Suprapubic skin (tissue), 4 donors: ENCODE data around the gene OR2D3.

Experiments
- CTCF ChIP-seq, 2 donors: fragments of 200-600 bp in 1 of 2; fragments of 450-650 bp in 1 of 2; sonication (generic) in 1 of 2; IDR thresholded peaks; one replicate each; pipeline ENCODE4 v1.5.1; 2016 to 2019; ENCODE audit warnings: antibody characterized with exemption in 2 of 2, mild to moderate bottlenecking in 1 of 2, moderate library complexity in 1 of 2
- EP300 ChIP-seq: sonication (generic); formaldehyde crosslinking; IDR thresholded peaks from one replicate; pipeline ENCODE4 v1.6.1; 2017; ENCODE audit warnings: antibody characterized with exemption
- POLR2AphosphoS5 ChIP-seq, 3 donors: sonication (generic); formaldehyde crosslinking; IDR thresholded peaks; one replicate each; pipeline ENCODE4 v1.6.1; 2017; ENCODE audit warnings: antibody characterized with exemption in 3 of 3

GRCh38 chr11:6882751-6883150 is 38.1 kb upstream of the OR2D3 start:
- TF ChIP-seq CTCF (IDR thresholded peaks at IDR 0.05) (no peak), EP300 (no peak), POLR2AphosphoS5 (IDR thresholded peaks at IDR 0.05) (no peak)
